ENCODE measurements around the gene UBE2J2. TPM values are rescaled to one million over a fixed set of nuclear protein-coding genes. Genes with fewer than 3 reads are reported as not detected.

The UBE2J2 gene
- total and polyA plus RNA-seq, 2 of the 13 experiments (the other 11 are each of a cell fraction or from before 2014, with no cell fraction given) = 25.4 to 29.4 TPM

GRCh38 chr1:1259119-1259488, 14.6 kb downstream of the UBE2J2 start:
- Histone ChIP-seq H3K27me3 (ENCODE audit: control insufficient read depth in 1 of 2, insufficient read depth in 2 of 2, low read length in 2 of 2) (no peaks in the 10 kb centered on the region), H3K79me2 (ENCODE audit: insufficient read depth, low read length) (no peaks in the 10 kb centered on the region), H4K20me1 (ENCODE audit: insufficient read depth, low read length) (no peaks in the 10 kb centered on the region), H3K4me3 (replicated peaks in 1 of 3; ENCODE audit: insufficient read depth in 1 of 3, low read depth in 2 of 3, low read length in 3 of 3) (no peak overlapping the region), H3K9ac (ENCODE audit: insufficient read depth, low read depth, low read length) (no peak overlapping the region), H3K4me1 (ENCODE audit: insufficient read depth, low read length) (no peaks in the 10 kb centered on the region), H3K27ac (ENCODE audit: extremely low read length, insufficient read depth, low read length) (no peak overlapping the region), H3K36me3 (replicated peaks in 1 of 2; ENCODE audit: control insufficient read depth in 1 of 2, insufficient read depth in 2 of 2, low read length in 2 of 2) (peaks cover 20 to 56% of the 10 kb centered on the region in 2 experiments; a peak in 4 of 5 replicates), H3K4me2 (ENCODE audit: low read depth, low read length) (no peak overlapping the region), H3K9me3 (ENCODE audit: low read length) (no peaks in the 10 kb centered on the region), H2AFZ (ENCODE audit: low read length) (no peak overlapping the region)
- TF ChIP-seq WIZ (CRISPR knock-in tag; IDR thresholded peaks at IDR 0.05) = no peak
- peak; percentile 33; the same call in 1 of the 2 replicates for TF ChIP-seq HNRNPL (IDR thresholded peaks at IDR 0.05; ENCODE audit: low read depth, low read length)
- 0 out of 2 replicates have a peak, but pooled peaks have one; percentile 28 for TF ChIP-seq ZNF782 (CRISPR knock-in tag; IDR thresholded peaks at IDR 0.05; ENCODE audit: borderline replicate concordance)
- TF ChIP-seq RBFOX2 (IDR thresholded peaks at IDR 0.05; ENCODE audit: low read depth, low read length) = peak; percentile 54
- no peak for TF ChIP-seq ZMAT5 (CRISPR knock-in tag; IDR thresholded peaks at IDR 0.05; ENCODE audit: borderline replicate concordance, low read depth)
- TF ChIP-seq AGO2 (optimal IDR thresholded peaks at IDR 0.05; ENCODE audit: low read depth, low read length) = peak; percentile 79
- peak; percentile 21 for TF ChIP-seq HNRNPLL (IDR thresholded peaks at IDR 0.05; ENCODE audit: low read depth, low read length, poor library complexity, severe bottlenecking)
- TF ChIP-seq POLR2A (IDR thresholded peaks at IDR 0.05; ENCODE audit: insufficient read depth in 1 of 2, low read depth in 2 of 2, low read length in 2 of 2) = peak in 1 of 2 experiments; percentile 41; a peak in 1 of 4 replicates
- intact Hi-C loops (cut with micrococcal nuclease; ENCODE audit: unreplicated experiment) = no loop called here
- ChIA-PET CTCF (ENCODE audit: low intra/inter-chr PET ratio, low total read pairs) (no interaction called here), POLR2A (no interaction called here)
- ATAC-seq = no peak
- BruUV-seq (replicated peaks) = no TSS peak
- in situ Hi-C loops (cut with HindIII; ENCODE audit: extremely low pct_ligation_motif_present, low pct_unique_long_range_greater_than_20kb) = no loop called here
- no peak for DNase-seq (ENCODE audit: low spot score)
- 98% methylated on average over 20 of the region's 22 CpGs for WGBS (ENCODE audit: low lambda C conversion rate)
- FAIRE-seq = no peak

Measured in HepG2 (cell line).